ENCODE measurements around the gene SERPINE2. TPM values are rescaled to one million over a fixed set of nuclear protein-coding genes. Genes with fewer than 3 reads are reported as not detected.
A peak's percentile ranks its signal among the peaks of the same experiment; 100 is the strongest.
"Not testable (repeated sequence)": the region's sequence is repeated elsewhere in the genome, so short reads cannot be mapped to it uniquely, and the experiment has no call there.

SERPINE2 gene
- total RNA-seq, 2 donors from 2014 or later = 8.8 to 24.8 TPM

- no peak for DNase-seq
- ATAC-seq = no peak
- intact Hi-C loops (cut with DNase I, micrococcal nuclease) = no loop called here
Observed at GRCh38 chr2:223954401-223954800, 84.7 kb downstream of the SERPINE2 start.

GRCh38 chr2:223952280-223952968, 86.7 kb downstream of the SERPINE2 start:
- intact Hi-C loops (cut with DNase I, micrococcal nuclease) = no loop called here
- ATAC-seq (peak; percentile 23), DNase-seq (no peak)

DNA sequence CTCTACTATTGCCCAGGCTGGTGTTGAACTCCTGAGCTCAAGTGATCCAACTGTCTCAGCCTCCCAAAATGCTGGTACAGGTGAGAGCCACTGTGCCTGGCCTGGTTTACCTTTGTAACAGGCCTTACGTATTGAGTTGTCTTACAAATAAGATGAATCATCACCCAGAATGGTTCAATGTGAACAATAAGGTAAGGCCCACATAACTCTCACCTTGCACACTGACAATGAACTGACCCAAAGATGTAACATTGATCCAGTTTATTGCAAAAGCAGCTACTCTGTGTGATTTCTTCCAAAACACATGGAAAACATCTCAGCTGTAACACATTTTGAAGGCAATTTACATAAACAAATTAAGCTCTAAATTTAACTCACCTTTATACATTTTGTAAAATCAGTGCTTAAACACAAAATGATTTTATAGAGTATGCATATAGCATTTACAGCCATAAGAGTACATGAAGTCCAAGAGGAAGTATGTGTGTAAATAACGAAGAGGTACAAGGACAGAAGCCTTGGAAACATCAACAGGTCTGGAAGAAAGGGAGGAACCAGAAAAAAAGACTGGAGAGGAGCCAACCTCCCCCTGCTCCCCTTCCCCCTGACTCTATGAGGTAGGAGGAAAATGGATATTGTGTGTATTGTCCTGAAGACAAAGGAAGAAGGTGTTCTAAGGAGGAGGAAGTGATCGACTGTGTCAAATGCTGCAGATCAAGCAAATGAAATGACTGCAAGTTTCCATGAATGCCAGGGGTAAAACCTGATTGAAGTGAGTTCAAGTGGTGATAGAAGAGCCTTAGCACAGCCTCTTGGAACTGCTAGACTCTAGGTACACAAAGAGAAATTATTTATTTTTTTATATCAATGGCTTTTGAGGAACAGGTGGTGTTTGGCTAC, 88.4 kb downstream of the SERPINE2 start:
- intact Hi-C loops (cut with DNase I, micrococcal nuclease) = no loop called here
- ATAC-seq (peak; percentile 85), DNase-seq (no peak)

GRCh38 chr2:223949241-223949840, 89.7 kb downstream of the SERPINE2 start:
- ATAC-seq = no peak
- intact Hi-C loops (cut with DNase I, micrococcal nuclease) = no loop called here
- no peak for DNase-seq

DNA sequence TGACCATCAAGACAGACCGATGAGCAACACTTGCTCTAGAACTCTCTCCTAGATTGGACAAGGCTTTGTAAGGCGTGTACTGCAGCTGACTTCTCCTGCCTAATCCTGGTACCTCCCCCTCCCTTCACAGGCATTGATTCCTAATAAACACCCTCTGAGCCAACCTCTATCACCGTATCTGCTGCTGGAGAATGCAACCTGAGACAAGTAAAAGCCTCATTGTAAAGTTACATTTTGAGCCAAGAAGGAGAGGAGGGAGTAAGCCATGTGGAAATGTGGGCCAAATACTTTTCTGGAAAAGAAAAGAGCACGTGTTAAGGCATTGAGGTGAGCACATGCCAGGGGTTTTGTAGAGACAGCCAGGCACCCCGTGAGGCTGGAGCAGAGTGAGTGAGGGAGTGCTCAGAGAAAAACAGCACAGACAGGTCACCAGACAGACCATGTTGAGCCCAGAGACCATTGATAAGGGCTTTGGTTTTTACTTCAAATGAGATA, 91.3 kb downstream of the SERPINE2 start:
- ATAC-seq = no peak
- intact Hi-C loops (cut with DNase I, micrococcal nuclease) = no loop called here
- no peak for DNase-seq

DNA sequence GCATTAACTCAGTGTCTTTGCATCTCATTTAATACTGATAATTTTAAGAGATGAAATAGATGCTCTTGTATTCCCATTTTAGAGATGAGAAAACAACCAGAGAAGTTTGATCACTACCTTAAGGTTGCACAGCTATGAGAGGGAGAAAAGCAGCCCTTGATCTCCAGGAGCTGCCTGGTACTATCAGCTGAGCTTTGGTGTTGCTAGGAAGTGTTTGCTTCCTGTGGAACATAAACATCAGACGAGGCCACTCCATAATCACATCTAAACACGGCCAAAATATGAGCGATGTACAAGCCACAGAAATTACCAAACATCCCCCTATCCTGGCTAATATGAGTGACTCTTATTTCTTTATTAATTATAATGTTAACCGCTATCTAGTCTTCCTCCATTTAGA, 93.3 kb downstream of the SERPINE2 start:
- intact Hi-C loops (cut with DNase I, micrococcal nuclease) = no loop called here
- no peak for ATAC-seq
- DNase-seq = no peak

DNA sequence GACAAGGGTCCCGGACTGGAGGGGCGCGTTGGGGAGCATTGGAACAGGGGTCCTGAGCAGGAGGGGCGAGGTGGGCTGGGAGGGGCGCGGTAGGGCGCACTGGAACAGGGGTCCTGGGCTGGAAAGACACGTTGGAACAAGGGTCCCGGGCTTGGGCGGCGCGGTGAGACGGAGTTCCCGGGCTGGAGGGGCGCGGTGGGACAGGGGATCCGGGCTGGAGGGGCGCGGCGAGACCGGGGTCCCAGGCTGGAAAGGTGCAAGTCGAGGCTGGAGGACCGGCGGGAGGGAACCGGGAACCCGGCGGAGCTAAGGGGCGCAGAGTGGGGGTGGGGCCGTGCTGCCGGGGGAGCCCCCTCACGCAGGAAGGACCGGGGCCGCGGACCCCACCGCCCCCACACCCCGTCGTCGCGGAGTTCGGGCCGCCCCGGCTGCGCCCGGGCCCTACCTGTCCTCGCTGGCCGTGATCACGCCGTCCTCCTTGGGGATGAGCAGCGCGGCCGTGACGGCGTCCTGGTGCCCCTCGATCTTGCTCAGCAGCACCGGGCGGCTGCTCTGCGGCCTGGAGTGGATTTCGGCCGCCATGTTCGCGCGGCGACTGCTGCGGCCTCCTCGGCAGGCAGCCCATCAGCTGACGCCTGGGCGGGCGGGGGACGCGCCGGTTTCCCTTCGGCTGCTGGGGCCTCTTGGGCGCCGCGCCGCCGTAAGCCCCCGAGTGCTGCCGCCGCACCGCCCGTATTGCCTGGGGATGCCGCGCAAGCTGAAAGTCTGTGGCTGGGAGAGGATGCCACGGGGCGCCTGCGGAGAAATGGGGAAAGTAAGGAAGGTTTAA, 94.2 kb downstream of the SERPINE2 start, which contains the start of gene WDFY1:
TSS of gene WDFY1 (minus strand) at position 633 of the 829 bp plus-strand sequence. CDS start at position 582, 51 bp downstream.
- ATAC-seq = peak; percentile 78
- intact Hi-C loops (cut with DNase I, micrococcal nuclease) = no loop called here
- peak; percentile 88 to 91 for DNase-seq

- peak; percentile 56 for ATAC-seq
- DNase-seq = peak; percentile 43 to 62
- intact Hi-C loops (cut with DNase I, micrococcal nuclease) = no loop called here
Observed at GRCh38 chr2:223944166-223944702, 94.9 kb downstream of the SERPINE2 start.

DNA sequence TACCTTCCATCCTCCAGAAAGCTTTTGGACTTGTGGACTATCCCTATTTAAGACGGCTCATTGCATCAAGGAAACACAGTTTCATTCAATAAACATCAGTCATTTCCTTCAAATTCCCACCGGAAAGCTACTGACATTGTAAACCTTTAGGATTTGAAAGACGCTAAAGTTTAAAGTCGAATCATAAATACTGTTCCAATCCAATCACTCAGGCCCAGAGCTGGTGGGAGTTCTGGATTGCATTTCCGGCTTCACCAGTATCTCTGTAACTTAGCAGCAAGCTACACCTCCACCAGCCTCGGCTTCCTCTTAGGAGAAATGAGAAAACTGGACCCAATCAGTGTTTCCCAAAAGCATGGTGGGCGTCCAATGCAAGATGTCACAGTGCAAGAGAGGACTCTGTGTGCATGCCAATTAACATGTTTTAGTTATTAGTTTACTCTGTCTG, 95.5 kb downstream of the SERPINE2 start:
- DNase-seq = peak; percentile 66 to 78
- intact Hi-C loops (cut with DNase I, micrococcal nuclease) = no loop called here
- peak; percentile 75 for ATAC-seq

GRCh38 chr2:223943135-223943534, 96.0 kb downstream of the SERPINE2 start:
- DNase-seq (peak in 1 of 2 donors; percentile 23), ATAC-seq (peak; percentile 2)
- intact Hi-C loops (cut with DNase I, micrococcal nuclease) = no loop called here

DNA sequence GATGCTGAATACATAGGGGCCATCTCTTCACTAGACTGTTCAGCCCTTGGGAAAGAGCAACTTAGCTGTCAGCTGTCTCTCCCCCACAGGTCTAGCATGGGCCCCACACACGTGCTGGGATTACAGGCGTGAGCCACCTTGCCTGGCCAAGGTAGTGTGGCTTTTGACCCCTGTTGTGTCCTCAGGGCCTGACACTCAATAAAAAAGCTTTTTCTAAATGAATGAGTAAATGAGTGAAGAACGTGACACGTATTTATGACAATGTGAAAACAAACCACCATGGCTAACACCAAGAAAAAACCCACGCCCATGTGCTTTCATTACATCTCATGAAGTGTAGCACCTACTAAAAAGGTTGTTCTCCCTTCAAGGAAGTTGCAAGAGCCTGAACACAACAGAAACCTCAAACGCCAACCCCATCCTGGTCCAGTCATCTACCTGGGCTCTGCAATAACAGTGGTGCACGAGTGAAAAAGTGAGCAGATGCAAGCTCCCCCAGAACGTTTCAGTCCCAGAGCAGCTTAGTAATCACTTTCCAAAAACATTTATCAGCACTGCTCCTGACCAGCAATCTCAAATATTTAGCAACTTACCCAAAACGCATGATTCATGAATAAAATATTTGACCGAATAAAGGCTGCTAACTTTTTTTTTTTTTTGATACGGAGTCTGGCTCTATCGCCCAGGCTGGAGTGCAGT, 97.4 kb downstream of the SERPINE2 start:
- DNase-seq (no peak), ATAC-seq (peak; percentile 27)
- intact Hi-C loops (cut with DNase I, micrococcal nuclease) = no loop called here

- DNase-seq; intact Hi-C loops (cut with DNase I, micrococcal nuclease); ATAC-seq: not testable (repeated sequence)
Observed at GRCh38 chr2:223939438-223939837, 99.6 kb downstream of the SERPINE2 start.

DNA sequence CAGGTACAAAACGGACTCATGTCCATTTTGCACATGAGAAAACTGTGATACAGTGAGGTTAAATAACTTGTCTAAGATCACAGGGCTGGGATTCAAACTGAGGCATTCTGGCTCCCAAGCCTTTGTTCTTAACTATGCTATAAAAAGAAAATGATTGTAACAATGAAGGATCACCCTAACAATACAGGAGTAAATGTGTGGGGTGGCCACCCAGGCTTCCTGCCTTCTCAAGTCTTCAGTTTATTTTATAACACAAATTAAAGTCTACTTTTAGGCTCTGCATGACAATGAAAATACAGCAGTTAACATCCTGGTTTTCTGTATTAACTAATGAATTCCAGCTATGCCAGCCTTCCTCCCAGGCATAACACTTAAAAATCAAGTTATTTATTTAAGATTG, 101.6 kb downstream of the SERPINE2 start:
- ATAC-seq (no peak), DNase-seq (no peak)
- intact Hi-C loops (cut with DNase I, micrococcal nuclease) = no loop called here

GRCh38 chr2:223936862-223937326, 102.2 kb downstream of the SERPINE2 start:
- DNase-seq (no peak), ATAC-seq (no peak)
- intact Hi-C loops (cut with DNase I, micrococcal nuclease) = no loop called here

GRCh38 chr2:223935459-223936125, 103.5 kb downstream of the SERPINE2 start:
- DNase-seq = no peak
- no peak for ATAC-seq
- intact Hi-C loops (cut with DNase I, micrococcal nuclease) = no loop called here

- DNase-seq (no peak), ATAC-seq (no peak)
- intact Hi-C loops (cut with DNase I, micrococcal nuclease) = no loop called here
Observed at GRCh38 chr2:223934870-223935269, 104.2 kb downstream of the SERPINE2 start.
